RCC 7860 (cell line): ENCODE results near the gene RNF38.
"Not testable (repeated sequence)": the region's sequence is repeated elsewhere in the genome, so short reads cannot be mapped to it uniquely, and the experiment has no call there.

Source experiments
- DNase-seq: peaks from one replicate; pipeline ENCODE4 v3.0.0-alpha.2; 2015; ENCODE audit warnings: low spot score
- FAIRE-seq: peaks from 2 replicates; lab custom pipeline; 2012; peaks lifted over from hg19 to GRCh38; lab: Jason Lieb, UNC

The RNF38 gene

GRCh38 chr9:36337002-36337401 is 63.1 kb downstream of the RNF38 start:
- FAIRE-seq (no peak), DNase-seq (no peak)

- no peak for DNase-seq
- no peak for FAIRE-seq
Observed at GRCh38 chr9:36336131-36336907, 63.8 kb downstream of the RNF38 start.

GRCh38 chr9:36332006-36332405 is 68.1 kb downstream of the RNF38 start:
- FAIRE-seq (no peak), DNase-seq (no peak)

- peak; percentile 58 for DNase-seq
- FAIRE-seq, result peak; percentile 73
Observed at GRCh38 chr9:36328798-36329411, 71.2 kb downstream of the RNF38 start.

GRCh38 chr9:36325081-36325828 is 74.8 kb downstream of the RNF38 start:
- FAIRE-seq (no peak), DNase-seq (no peak)

GRCh38 chr9:36323926-36324325 is 76.1 kb downstream of the RNF38 start:
- FAIRE-seq (no peak), DNase-seq (no peak)

GRCh38 chr9:36322462-36322861 is 77.6 kb downstream of the RNF38 start:
- no peak for DNase-seq
- FAIRE-seq, result no peak

GRCh38 chr9:36321903-36322302 is 78.2 kb downstream of the RNF38 start:
- FAIRE-seq, DNase-seq: not testable (repeated sequence)

GRCh38 chr9:36320466-36320865 is 79.6 kb downstream of the RNF38 start:
- DNase-seq (no peak), FAIRE-seq (no peak)

- FAIRE-seq (peak; percentile 86), DNase-seq (peak; percentile 65)
Observed at GRCh38 chr9:36319806-36320205, 80.3 kb downstream of the RNF38 start.

GRCh38 chr9:36319183-36319582 is 80.9 kb downstream of the RNF38 start:
- DNase-seq, result no peak
- FAIRE-seq, result no peak

GRCh38 chr9:36318212-36318802 is 81.8 kb downstream of the RNF38 start:
- FAIRE-seq (no peak), DNase-seq (no peak)

GRCh38 chr9:36317766-36318165 is 82.3 kb downstream of the RNF38 start:
- no peak for DNase-seq
- no peak for FAIRE-seq

- no peak for DNase-seq
- no peak for FAIRE-seq
Observed at GRCh38 chr9:36316611-36317317, 83.3 kb downstream of the RNF38 start.

GRCh38 chr9:36316049-36316448 is 84.0 kb downstream of the RNF38 start:
- no peak for FAIRE-seq
- DNase-seq, result no peak

- FAIRE-seq (no peak), DNase-seq (no peak)
Observed at GRCh38 chr9:36315283-36315682, 84.8 kb downstream of the RNF38 start.

- FAIRE-seq (no peak), DNase-seq (no peak)
Observed at GRCh38 chr9:36314740-36315139, 85.3 kb downstream of the RNF38 start.

- FAIRE-seq, result no peak
- DNase-seq, result peak; percentile 7
Observed at GRCh38 chr9:36306471-36307306, 93.4 kb downstream of the RNF38 start.

GRCh38 chr9:36304366-36304765 is 95.7 kb downstream of the RNF38 start:
- FAIRE-seq, DNase-seq: not testable (repeated sequence)

GRCh38 chr9:36301227-36301626 is 98.8 kb downstream of the RNF38 start:
- no peak for DNase-seq
- FAIRE-seq, result no peak
